ENCODE data around the gene SPEN. TPM values are rescaled to one million over a fixed set of nuclear protein-coding genes. Genes with fewer than 3 reads are reported as not detected.

SPEN gene
- total and polyA plus RNA-seq, 2 of the 13 experiments (the other 11 are each of a cell fraction or from before 2014, with no cell fraction given), result 4.8 to 14.0 TPM

DNA sequence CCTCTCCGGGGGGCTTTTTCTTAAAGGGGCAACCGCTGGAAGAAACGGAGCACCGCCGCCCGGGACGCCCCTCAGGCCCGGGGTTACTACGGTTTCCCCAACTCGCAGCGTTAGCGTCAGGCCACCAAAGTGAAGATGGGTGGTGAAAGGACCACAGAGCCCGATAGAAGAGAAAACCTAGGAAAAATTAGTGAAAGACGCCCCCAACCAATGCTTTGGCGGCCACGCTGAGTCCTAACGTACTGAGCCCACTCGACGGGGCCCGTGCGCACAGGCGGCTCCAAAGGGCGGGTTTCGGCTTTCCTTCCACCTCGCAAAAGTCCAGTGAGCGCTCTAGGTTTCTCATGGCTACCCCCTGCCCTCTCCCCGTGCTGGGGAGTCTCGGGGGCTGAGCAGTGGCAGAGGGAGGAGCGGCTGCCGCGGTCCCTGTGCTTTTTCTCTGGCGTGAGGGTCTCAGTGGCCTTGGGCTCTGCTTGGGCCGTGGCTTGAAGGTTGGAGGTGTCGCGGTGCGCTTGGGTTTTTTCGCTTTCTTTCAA is 12.2 kb upstream of the SPEN start (continued):
- TF ChIP-seq, protein P1, sequence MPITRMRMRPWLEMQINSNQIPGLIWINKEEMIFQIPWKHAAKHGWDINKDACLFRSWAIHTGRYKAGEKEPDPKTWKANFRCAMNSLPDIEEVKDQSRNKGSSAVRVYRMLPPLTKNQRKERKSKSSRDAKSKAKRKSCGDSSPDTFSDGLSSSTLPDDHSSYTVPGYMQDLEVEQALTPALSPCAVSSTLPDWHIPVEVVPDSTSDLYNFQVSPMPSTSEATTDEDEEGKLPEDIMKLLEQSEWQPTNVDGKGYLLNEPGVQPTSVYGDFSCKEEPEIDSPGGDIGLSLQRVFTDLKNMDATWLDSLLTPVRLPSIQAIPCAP (CRISPR knock-in tag; IDR thresholded peaks at IDR 0.05; ENCODE audit: low read depth), result no peak
- TF ChIP-seq, protein P2, sequence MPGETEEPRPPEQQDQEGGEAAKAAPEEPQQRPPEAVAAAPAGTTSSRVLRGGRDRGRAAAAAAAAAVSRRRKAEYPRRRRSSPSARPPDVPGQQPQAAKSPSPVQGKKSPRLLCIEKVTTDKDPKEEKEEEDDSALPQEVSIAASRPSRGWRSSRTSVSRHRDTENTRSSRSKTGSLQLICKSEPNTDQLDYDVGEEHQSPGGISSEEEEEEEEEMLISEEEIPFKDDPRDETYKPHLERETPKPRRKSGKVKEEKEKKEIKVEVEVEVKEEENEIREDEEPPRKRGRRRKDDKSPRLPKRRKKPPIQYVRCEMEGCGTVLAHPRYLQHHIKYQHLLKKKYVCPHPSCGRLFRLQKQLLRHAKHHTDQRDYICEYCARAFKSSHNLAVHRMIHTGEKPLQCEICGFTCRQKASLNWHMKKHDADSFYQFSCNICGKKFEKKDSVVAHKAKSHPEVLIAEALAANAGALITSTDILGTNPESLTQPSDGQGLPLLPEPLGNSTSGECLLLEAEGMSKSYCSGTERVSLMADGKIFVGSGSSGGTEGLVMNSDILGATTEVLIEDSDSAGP (CRISPR knock-in tag; IDR thresholded peaks at IDR 0.05; ENCODE audit: borderline replicate concordance), result peak; percentile 76

DNA sequence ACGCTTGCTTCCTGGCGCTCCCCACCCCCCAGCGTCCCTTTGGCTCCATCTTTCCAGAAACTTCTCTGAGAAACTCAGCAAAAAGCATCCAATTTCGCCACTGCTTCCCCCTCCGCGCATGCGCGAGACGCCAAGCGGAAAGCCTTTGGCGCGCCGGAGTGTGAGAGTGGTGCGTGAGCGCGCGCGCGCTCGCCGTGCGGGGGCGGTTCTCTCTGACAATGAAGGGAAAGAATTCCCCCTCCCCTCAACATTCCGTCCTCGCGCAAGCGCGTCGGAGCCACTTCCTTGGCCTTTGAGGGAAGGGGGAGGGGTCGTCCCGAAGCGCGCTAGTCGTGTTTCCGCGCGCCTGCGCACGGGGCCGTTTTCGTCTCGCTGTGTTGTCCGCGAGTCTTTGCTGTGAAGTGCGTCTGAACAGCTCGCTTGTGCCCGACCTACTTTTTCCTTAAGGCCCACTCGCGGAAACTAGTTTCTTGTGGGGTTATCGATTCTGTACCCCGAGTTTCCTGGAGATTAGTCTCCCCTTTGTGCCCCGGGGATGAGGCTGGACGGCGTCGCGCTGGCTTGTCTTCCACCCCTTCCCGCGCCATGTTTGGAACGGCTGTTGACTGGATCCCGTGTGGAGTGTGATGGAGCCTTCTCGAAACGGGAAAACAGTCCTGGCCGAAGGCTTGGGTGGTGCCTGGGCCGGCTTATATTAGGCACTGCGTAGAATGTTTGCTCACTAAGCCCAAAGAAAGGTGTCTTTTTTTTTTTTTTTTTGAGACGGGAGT is 11.6 kb upstream of the SPEN start:
- peak; percentile 92 for FAIRE-seq
- peaks cover 42% of the 10 kb centered on the region for H3K4me1 ChIP-seq (ENCODE audit: insufficient read depth, low read length)
- TF ChIP-seq, protein P3, sequence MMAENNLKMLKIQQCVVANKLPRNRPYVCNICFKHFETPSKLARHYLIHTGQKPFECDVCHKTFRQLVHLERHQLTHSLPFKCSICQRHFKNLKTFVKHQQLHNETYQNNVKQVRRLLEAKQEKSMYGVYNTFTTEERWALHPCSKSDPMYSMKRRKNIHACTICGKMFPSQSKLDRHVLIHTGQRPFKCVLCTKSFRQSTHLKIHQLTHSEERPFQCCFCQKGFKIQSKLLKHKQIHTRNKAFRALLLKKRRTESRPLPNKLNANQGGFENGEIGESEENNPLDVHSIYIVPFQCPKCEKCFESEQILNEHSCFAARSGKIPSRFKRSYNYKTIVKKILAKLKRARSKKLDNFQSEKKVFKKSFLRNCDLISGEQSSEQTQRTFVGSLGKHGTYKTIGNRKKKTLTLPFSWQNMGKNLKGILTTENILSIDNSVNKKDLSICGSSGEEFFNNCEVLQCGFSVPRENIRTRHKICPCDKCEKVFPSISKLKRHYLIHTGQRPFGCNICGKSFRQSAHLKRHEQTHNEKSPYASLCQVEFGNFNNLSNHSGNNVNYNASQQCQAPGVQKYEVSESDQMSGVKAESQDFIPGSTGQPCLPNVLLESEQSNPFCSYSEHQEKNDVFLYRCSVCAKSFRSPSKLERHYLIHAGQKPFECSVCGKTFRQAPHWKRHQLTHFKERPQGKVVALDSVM (CRISPR knock-in tag; IDR thresholded peaks at IDR 0.05), result 0 out of 2 replicates have a peak, but pooled peaks have one; percentile 27
- TF ChIP-seq TARDBP (CRISPR knock-in tag; IDR thresholded peaks at IDR 0.05), result peak; percentile 92
- peak; percentile 45 for TF ChIP-seq CEBPG (CRISPR knock-in tag; IDR thresholded peaks at IDR 0.05)
- TF ChIP-seq STAG1 (CRISPR knock-in tag; IDR thresholded peaks at IDR 0.05), result 0 out of 2 replicates have a peak, but pooled peaks have one; percentile 8
- TF ChIP-seq ZNF614 (CRISPR knock-in tag; IDR thresholded peaks at IDR 0.05; ENCODE audit: borderline replicate concordance), result peak; percentile 26; the same call in 1 of the 2 replicates
- TF ChIP-seq SALL1 (CRISPR knock-in tag; IDR thresholded peaks at IDR 0.05), result peak; percentile 76
- TF ChIP-seq MEIS1 (CRISPR knock-in tag; IDR thresholded peaks at IDR 0.05; ENCODE audit: borderline replicate concordance), result no peak; the same call in 1 of the 2 replicates
- TF ChIP-seq ZNF670 (CRISPR knock-in tag; IDR thresholded peaks at IDR 0.05; ENCODE audit: borderline replicate concordance), result peak; percentile 18; the same call in 1 of the 2 replicates
- 0 out of 2 replicates have a peak, but pooled peaks have one; percentile 55 for TF ChIP-seq PCBP1 (IDR thresholded peaks at IDR 0.05; ENCODE audit: borderline replicate concordance, low read depth, low read length)

More for the DNA sequence above, 11.6 kb upstream of the SPEN start:
- ATAC-seq (peak; percentile 55), DNase-seq (ENCODE audit: low spot score) (peak; percentile 98)
- in situ Hi-C loops (cut with HindIII; ENCODE audit: extremely low pct_ligation_motif_present, low pct_unique_long_range_greater_than_20kb) (no loop called here), intact Hi-C loops (cut with micrococcal nuclease; ENCODE audit: unreplicated experiment) (loop anchor here (1.0 kb wide), 1 partner anchor 11 kb away; the partner anchor contains the start of gene SPEN)
- Histone ChIP-seq H3K79me2 (ENCODE audit: insufficient read depth, low read length) (peaks cover 16% of the 10 kb centered on the region), H4K20me1 (ENCODE audit: insufficient read depth, low read length) (no peaks in the 10 kb centered on the region), H2AFZ (ENCODE audit: low read length) (peak overlapping the region; percentile 55), H3K9ac (ENCODE audit: insufficient read depth, low read depth, low read length) (peak overlapping the region; percentile 98), H3K27me3 (ENCODE audit: control insufficient read depth in 1 of 2, insufficient read depth in 2 of 2, low read length in 2 of 2) (no peaks in the 10 kb centered on the region; a peak in 1 of 5 replicates), H3K4me2 (ENCODE audit: low read depth, low read length) (peak overlapping the region; percentile 93), H3K27ac (ENCODE audit: extremely low read length, insufficient read depth, low read length) (peak overlapping the region; percentile 100), H3K4me3 (replicated peaks in 1 of 3; ENCODE audit: insufficient read depth in 1 of 3, low read depth in 2 of 3, low read length in 3 of 3) (peak overlapping the region; percentile 77 to 83 (median 78); a peak in 5 of 6 replicates), H3K36me3 (replicated peaks in 1 of 2; ENCODE audit: control insufficient read depth in 1 of 2, insufficient read depth in 2 of 2, low read length in 2 of 2) (no peaks in the 10 kb centered on the region), H3K9me3 (ENCODE audit: low read length) (no peaks in the 10 kb centered on the region)
- WGBS (ENCODE audit: low lambda C conversion rate), result 31% methylated on average over 26 of the region's 66 CpGs
- ChIA-PET POLR2A (interaction anchor here (1.0 to 4.2 kb wide), 4 partner anchors 11 to 35 kb away, joined by 3 to 64 read pairs (median 16); partner anchors contain the start of gene SPEN), CTCF (ENCODE audit: low intra/inter-chr PET ratio, low total read pairs) (no interaction called here)
- no TSS peak for BruUV-seq (replicated peaks)
